ENCODE measurements around the gene SIDT2.

Gene SIDT2

GRCh38 chr11:117223741-117224689 lies 45.5 kb downstream of the SIDT2 start:
- no peak for DNase-seq

GRCh38 chr11:117225553-117226170 lies 47.1 kb downstream of the SIDT2 start:
- DNase-seq = no peak

GRCh38 chr11:117226388-117227385 lies 48.1 kb downstream of the SIDT2 start:
- DNase-seq = peak; percentile 76

- DNase-seq = no peak
Measured at GRCh38 chr11:117228091-117228490, 49.5 kb downstream of the SIDT2 start.

- no peak for DNase-seq
Measured at GRCh38 chr11:117229411-117229810, 50.9 kb downstream of the SIDT2 start.

- DNase-seq = no peak
Measured at GRCh38 chr11:117229931-117230285, 51.4 kb downstream of the SIDT2 start.

- DNase-seq = no peak
Measured at GRCh38 chr11:117230286-117230961, 51.9 kb downstream of the SIDT2 start.

GRCh38 chr11:117230999-117231841 lies 52.7 kb downstream of the SIDT2 start:
- DNase-seq = no peak

- DNase-seq = no peak
Measured at GRCh38 chr11:117231842-117232091, 53.2 kb downstream of the SIDT2 start, which contains the start of gene PCSK7. Gene PCSK7 (minus strand): TSS chr11:117232073. CDS start chr11:117229844, 2,229 bp downstream.

GRCh38 chr11:117232092-117232878 lies 53.7 kb downstream of the SIDT2 start, which contains the start of gene RNF214:
Gene RNF214 (plus strand): TSS chr11:117232671. CDS start chr11:117234273, 1,602 bp downstream.
- DNase-seq = peak; percentile 80

- DNase-seq = no peak
Measured at GRCh38 chr11:117232911-117233409, 54.4 kb downstream of the SIDT2 start.

- DNase-seq = no peak
Measured at GRCh38 chr11:117238221-117238620, 59.7 kb downstream of the SIDT2 start.

- peak; percentile 94 for DNase-seq
Measured at GRCh38 chr11:117239295-117239694, 60.8 kb downstream of the SIDT2 start.

Measured in fibroblast of skin of right biceps (primary cell).